Peyer's patch (tissue), 4 donors: Measurements from ENCODE around the gene PRR23E. TPM values are rescaled to one million over a fixed set of nuclear protein-coding genes. Genes with fewer than 3 reads are reported as not detected.

Source experiments
- DNase-seq, 3 donors: peaks; one replicate each; pipeline ENCODE4 v3.0.0-alpha.2; 2017 to 2019
- H3K27ac ChIP-seq, 4 donors: fragments of 200-600 bp; sonication (generic); one replicate each; pipeline ENCODE4 v1.5.1; 2016 to 2019
- H3K27me3 ChIP-seq, 2 donors: fragments of 200-600 bp; sonication (generic); one replicate each; pipeline ENCODE4 v1.5.1; 2019
- H3K36me3 ChIP-seq, 3 donors: fragments of 200-600 bp; sonication (generic); one replicate each; pipeline ENCODE4 v1.5.1; 2016 to 2019
- H3K4me1 ChIP-seq, 4 donors: fragments of 200-600 bp; sonication (generic); one replicate each; pipeline ENCODE4 v1.5.1; 2016 to 2019
- H3K4me3 ChIP-seq, 4 donors: fragments of 200-600 bp; sonication (generic); 1 replicate in 3 of 4; 2 replicates in 1 of 4; pipeline ENCODE4 v1.5.1; 2016 to 2019; ENCODE audit warnings: mild to moderate bottlenecking in 1 of 4
- H3K9me3 ChIP-seq, 4 donors: fragments of 200-600 bp; sonication (generic); one replicate each; pipeline ENCODE4 v1.5.1; 2016 to 2019; ENCODE audit warnings: mild to moderate bottlenecking in 1 of 4
- POLR2A ChIP-seq, 2 donors: fragments of 450-650 bp; IDR thresholded peaks; one replicate each; pipeline ENCODE4 v1.5.1; 2017; ENCODE audit warnings: antibody characterized with exemption in 2 of 2, mild to moderate bottlenecking in 2 of 2, moderate library complexity in 2 of 2
- total RNA-seq, 4 donors: library from RNA; depleted of rRNA; stranded (reverse); fragments of >200 nt; gene quantifications; one replicate each; pipeline ENCODE4 v1.1.0, GENCODE V29; 2016
- TF ChIP-seq, protein P1 (sequence below), 6 experiments: fragments of 450-650 bp in 4 of 6; fragments of 200-600 bp in 2 of 6; sonication (generic) in 1 of 6; IDR thresholded peaks; one replicate each; pipeline ENCODE4 v1.5.1; 2017 to 2019; ENCODE audit warnings: antibody characterized with exemption in 6 of 6, mild to moderate bottlenecking in 3 of 6, moderate library complexity in 1 of 6

The PRR23E gene, protein sequence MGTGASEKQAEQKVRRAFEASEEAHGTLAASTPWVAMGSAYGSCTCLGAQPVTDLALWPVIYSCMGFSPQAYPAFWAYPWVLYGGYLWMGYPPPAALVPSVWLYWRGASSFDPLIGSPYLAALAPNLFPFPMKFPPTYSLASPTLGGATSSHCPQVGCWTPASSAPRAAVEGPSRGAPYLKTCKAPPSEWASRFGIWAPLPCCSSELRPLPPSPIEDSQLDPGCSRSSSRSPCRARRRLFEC
- not detected for total RNA-seq

GRCh38 chr3:127192576-127193232, at the start of gene PRR23E:
Gene PRR23E, plus strand, starts transcription at chr3:127193131. Its CDS starts 3,555 bp downstream, at chr3:127196686.
- peaks cover 0 to 2% (median 0%) of the 10 kb centered on the region in 4 donors for H3K9me3 ChIP-seq
- no peaks in the 10 kb centered on the region for H3K27me3 ChIP-seq
- no peaks in the 10 kb centered on the region for H3K4me1 ChIP-seq
- no peaks in the 10 kb centered on the region for H3K36me3 ChIP-seq
- TF ChIP-seq, protein P1, sequence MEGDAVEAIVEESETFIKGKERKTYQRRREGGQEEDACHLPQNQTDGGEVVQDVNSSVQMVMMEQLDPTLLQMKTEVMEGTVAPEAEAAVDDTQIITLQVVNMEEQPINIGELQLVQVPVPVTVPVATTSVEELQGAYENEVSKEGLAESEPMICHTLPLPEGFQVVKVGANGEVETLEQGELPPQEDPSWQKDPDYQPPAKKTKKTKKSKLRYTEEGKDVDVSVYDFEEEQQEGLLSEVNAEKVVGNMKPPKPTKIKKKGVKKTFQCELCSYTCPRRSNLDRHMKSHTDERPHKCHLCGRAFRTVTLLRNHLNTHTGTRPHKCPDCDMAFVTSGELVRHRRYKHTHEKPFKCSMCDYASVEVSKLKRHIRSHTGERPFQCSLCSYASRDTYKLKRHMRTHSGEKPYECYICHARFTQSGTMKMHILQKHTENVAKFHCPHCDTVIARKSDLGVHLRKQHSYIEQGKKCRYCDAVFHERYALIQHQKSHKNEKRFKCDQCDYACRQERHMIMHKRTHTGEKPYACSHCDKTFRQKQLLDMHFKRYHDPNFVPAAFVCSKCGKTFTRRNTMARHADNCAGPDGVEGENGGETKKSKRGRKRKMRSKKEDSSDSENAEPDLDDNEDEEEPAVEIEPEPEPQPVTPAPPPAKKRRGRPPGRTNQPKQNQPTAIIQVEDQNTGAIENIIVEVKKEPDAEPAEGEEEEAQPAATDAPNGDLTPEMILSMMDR (IDR thresholded peaks at IDR 0.05): no peak
- TF ChIP-seq POLR2A (IDR thresholded peaks at IDR 0.05): no peak
- peak in 2 of 3 donors; percentile 24 to 36 for DNase-seq
- no peak within 1 kb of the TSS for H3K27ac ChIP-seq
- no peak within 1 kb of the TSS for H3K4me3 ChIP-seq

- Histone ChIP-seq H3K4me1 (peaks cover 0 to 4% (median 0%) of the 10 kb centered on the region in 4 donors), H3K9me3 (peaks cover 0 to 6% (median 0%) of the 10 kb centered on the region in 4 donors), H3K36me3 (no peaks in the 10 kb centered on the region), H3K4me3 (no peak overlapping the region), H3K27ac (no peak overlapping the region), H3K27me3 (no peaks in the 10 kb centered on the region)
- TF ChIP-seq, protein P1 (IDR thresholded peaks at IDR 0.05): no peak
- no peak for TF ChIP-seq POLR2A (IDR thresholded peaks at IDR 0.05)
- DNase-seq: no peak
Measured at GRCh38 chr3:127143172-127143571, 49.8 kb upstream of the PRR23E start.

DNA sequence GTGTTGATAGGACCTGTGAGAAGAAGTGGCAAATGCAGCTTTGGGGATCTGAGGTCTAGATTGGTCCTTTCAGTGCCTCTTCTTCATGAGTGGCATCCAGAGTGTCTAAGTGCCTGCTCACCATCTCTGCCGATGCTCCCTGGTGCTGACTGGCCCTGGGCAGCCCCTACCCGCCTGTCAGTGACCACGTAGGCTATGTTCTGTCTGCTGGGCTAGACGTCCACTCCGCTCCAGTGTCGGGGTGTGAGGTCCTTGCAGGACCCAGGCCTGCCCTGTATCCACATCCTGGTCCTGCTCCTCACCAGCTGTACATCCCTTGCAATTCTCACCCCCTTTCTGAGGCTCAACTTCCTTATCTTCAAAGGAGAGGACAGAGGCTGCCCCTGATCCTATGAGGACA, 48.3 kb upstream of the PRR23E start:
- no peaks in the 10 kb centered on the region for H3K36me3 ChIP-seq
- H3K9me3 ChIP-seq: peaks cover 0 to 6% (median 0%) of the 10 kb centered on the region in 4 donors
- H3K27ac ChIP-seq: no peak overlapping the region
- TF ChIP-seq POLR2A (IDR thresholded peaks at IDR 0.05): no peak
- TF ChIP-seq, protein P1 (IDR thresholded peaks at IDR 0.05): no peak
- peaks cover 0 to under 1% (median 0%) of the 10 kb centered on the region in 4 donors for H3K4me1 ChIP-seq
- H3K4me3 ChIP-seq: no peak overlapping the region
- no peaks in the 10 kb centered on the region for H3K27me3 ChIP-seq
- DNase-seq: peak in 1 of 3 donors; percentile 27

DNA sequence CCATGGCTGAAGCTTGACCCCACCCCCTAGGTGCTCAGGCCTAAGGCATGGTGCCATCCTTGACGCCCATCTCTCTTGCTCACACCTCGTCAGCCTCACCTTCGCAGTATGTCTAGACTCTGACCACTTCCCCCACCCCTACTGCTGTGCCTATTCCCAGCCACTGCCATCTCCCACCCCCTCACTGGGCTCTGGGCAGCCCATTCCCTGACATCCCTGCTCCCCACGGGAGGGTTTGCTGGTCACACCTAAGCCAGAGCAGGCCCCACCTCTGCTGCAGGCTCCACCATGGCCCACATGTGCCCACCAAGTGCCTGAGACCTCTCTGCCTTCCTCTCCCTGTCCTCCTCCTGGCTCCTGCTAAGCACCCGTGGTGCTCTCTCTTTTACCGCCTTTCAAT, 47.7 kb upstream of the PRR23E start:
- H3K36me3 ChIP-seq: no peaks in the 10 kb centered on the region
- no peak for TF ChIP-seq POLR2A (IDR thresholded peaks at IDR 0.05)
- TF ChIP-seq, protein P1 (IDR thresholded peaks at IDR 0.05): no peak
- H3K27ac ChIP-seq: no peak overlapping the region
- no peaks in the 10 kb centered on the region for H3K4me1 ChIP-seq
- no peak overlapping the region for H3K4me3 ChIP-seq
- H3K27me3 ChIP-seq: no peaks in the 10 kb centered on the region
- peak in 1 of 3 donors; percentile 38 for DNase-seq
- H3K9me3 ChIP-seq: peaks cover 0 to 6% (median 0%) of the 10 kb centered on the region in 4 donors

- Histone ChIP-seq H3K27ac (no peak overlapping the region), H3K9me3 (peaks cover 0 to 6% (median 0%) of the 10 kb centered on the region in 4 donors), H3K4me1 (no peaks in the 10 kb centered on the region), H3K36me3 (no peaks in the 10 kb centered on the region), H3K4me3 (no peak overlapping the region), H3K27me3 (no peaks in the 10 kb centered on the region)
- peak in 1 of 3 donors; percentile 14 for DNase-seq
- no peak for TF ChIP-seq POLR2A (IDR thresholded peaks at IDR 0.05)
- TF ChIP-seq, protein P1 (IDR thresholded peaks at IDR 0.05): no peak
Measured at GRCh38 chr3:127147291-127147885, 45.5 kb upstream of the PRR23E start.
